KOPT-K1 (cell line): ENCODE data around the gene AFAP1L2.

Source experiments
- H3K27ac ChIP-seq: fragments of 200-600 bp; sonication (generic); 2 replicates; pipeline ENCODE4 v1.5.1; 2016; ENCODE audit warnings: antibody characterized with exemption, mild to moderate bottlenecking, low read depth, low read length; ENCODE audit not compliant: poor library complexity, severe bottlenecking
- H3K36me3 ChIP-seq: fragments of 200-600 bp; sonication (generic); 2 replicates; pipeline ENCODE4 v1.5.1; 2017; ENCODE audit warnings: antibody characterized with exemption, mild to moderate bottlenecking, low read length, moderate library complexity; ENCODE audit not compliant: insufficient read depth
- H3K9me3 ChIP-seq: fragments of 200-600 bp; sonication (generic); 2 replicates; pipeline ENCODE4 v1.5.1; 2017; ENCODE audit warnings: antibody characterized with exemption, low read length, mild to moderate bottlenecking; ENCODE audit not compliant: insufficient read depth, poor library complexity, severe bottlenecking

Gene AFAP1L2

DNA sequence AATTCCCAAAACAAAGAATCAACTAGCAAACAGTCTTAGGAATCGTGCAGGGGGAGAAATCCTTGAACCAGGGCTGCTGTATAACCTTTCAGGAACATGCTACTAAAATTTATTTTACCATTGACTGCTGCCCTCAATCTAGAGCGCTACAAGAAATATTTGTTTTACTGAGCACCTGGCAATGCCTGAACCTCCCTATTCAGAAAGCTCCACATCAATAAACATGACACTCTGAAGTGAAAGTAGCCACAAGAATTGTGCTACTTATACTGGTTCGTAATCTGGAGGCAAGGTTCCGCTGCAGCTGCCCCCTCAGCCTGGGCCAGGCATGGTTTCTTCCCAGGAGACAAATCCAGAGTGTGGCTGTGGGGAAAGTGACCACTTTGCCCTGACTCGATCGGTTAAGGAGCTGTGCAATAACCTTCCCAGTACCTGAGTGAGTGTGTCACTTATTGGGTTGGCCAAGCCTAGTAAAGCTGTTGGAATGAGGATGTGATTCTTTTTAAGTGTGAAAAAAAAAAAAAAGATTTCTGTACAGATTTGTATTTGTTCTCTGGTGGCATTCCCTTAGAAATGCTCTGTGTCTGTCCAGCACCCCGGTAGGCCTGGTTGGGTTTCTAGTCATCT lies 157.5 kb downstream of the AFAP1L2 start:
- no peaks in the 10 kb centered on the region for H3K9me3 ChIP-seq
- no peaks in the 10 kb centered on the region for H3K36me3 ChIP-seq
- H3K27ac ChIP-seq: no peak overlapping the region

DNA sequence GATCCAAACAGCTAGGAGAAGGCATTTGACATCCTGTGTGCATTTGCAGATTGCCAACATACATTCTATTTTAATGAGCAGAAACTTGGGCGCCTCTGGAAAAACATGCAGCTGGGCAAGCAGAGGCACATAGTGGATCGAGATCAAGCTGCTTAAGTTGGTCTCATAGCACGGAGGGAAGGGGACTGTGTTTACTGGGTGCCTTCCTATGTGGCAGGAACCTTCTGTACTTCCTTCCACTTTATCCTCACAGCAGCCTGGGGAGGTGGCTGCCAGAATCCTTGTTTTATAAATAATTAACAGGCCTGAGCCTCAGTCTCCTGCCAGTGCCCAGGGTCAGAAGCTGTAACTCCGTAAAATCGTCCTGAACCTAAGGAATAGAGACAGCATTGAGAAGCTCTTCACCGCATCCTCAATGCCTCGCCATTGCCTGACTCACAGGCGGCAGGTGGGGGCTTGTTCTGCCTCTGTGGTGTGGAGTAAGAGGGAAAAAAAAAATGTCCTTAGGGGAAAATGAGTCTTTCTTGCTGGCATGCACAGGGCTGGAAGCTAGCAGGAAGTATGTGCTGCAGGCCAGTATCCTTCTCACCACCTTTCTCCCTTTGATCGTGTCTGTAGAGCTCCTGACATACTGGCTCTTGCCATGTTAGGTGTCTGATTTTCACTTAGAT lies 159.0 kb downstream of the AFAP1L2 start:
- Histone ChIP-seq H3K9me3 (no peaks in the 10 kb centered on the region), H3K27ac (no peak overlapping the region), H3K36me3 (no peaks in the 10 kb centered on the region)
